Measurements from ENCODE around the gene BCL2A1.

Gene BCL2A1

DNA sequence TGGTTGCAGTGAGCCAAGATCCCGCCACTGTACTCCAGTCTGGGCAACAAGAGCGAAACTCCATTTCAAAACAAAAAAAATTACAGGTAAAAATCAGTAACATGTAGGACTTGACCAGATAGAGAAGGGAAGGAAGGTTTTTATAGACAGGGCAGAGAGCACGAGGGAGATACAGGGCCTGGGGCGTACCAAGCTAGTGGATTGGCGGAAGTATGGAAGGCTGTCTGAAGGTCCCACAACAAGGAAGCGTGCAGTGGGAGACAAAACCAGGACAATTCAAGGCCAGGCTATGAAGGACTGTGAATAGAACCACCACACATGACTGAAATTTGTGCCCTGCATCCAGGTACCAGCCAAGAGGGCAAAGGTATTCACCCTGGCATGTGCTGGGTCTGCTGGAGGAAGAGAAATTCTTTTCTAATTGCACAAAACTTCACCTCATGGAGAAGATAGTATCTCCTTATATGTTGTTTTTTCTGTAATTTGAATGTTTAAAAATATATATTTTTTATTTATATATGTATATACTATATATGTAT, 33.0 kb upstream of the BCL2A1 start:
- no peaks in the 10 kb centered on the region for H3K27me3 ChIP-seq (ENCODE audit: low read length)
- H3K27ac ChIP-seq (ENCODE audit: low read depth, low read length): no peak overlapping the region
- no peak overlapping the region for H3K4me2 ChIP-seq (ENCODE audit: low read depth, low read length, poor library complexity, severe bottlenecking)
- TF ChIP-seq, protein P1, sequence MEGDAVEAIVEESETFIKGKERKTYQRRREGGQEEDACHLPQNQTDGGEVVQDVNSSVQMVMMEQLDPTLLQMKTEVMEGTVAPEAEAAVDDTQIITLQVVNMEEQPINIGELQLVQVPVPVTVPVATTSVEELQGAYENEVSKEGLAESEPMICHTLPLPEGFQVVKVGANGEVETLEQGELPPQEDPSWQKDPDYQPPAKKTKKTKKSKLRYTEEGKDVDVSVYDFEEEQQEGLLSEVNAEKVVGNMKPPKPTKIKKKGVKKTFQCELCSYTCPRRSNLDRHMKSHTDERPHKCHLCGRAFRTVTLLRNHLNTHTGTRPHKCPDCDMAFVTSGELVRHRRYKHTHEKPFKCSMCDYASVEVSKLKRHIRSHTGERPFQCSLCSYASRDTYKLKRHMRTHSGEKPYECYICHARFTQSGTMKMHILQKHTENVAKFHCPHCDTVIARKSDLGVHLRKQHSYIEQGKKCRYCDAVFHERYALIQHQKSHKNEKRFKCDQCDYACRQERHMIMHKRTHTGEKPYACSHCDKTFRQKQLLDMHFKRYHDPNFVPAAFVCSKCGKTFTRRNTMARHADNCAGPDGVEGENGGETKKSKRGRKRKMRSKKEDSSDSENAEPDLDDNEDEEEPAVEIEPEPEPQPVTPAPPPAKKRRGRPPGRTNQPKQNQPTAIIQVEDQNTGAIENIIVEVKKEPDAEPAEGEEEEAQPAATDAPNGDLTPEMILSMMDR (IDR thresholded peaks at IDR 0.05; ENCODE audit: insufficient read depth, low read length, poor library complexity, severe bottlenecking): no peak
- TF ChIP-seq EZH2phosphoT487 (conservative IDR thresholded peaks at IDR 0.05; ENCODE audit: low read length): no peak
- no peak overlapping the region for H2AFZ ChIP-seq (ENCODE audit: low read depth, low read length, severe bottlenecking)
- H3K9ac ChIP-seq (ENCODE audit: low read length): no peak overlapping the region
- no peaks in the 10 kb centered on the region for H4K20me1 ChIP-seq (ENCODE audit: low read depth, low read length)
- no peak overlapping the region for H3K4me3 ChIP-seq (ENCODE audit: insufficient read depth, low read length, poor library complexity, severe bottlenecking)
- H3K36me3 ChIP-seq (ENCODE audit: low read length): no peaks in the 10 kb centered on the region
- H3K9me2 ChIP-seq (replicated peaks; ENCODE audit: insufficient read depth, low read length): no peaks in the 10 kb centered on the region
- no peaks in the 10 kb centered on the region for H3F3A ChIP-seq (ENCODE audit: insufficient read depth)
- no peaks in the 10 kb centered on the region for H3K9me3 ChIP-seq (ENCODE audit: insufficient read depth, low read length)
- no peaks in the 10 kb centered on the region for H3K79me2 ChIP-seq (ENCODE audit: insufficient read depth, low read length)

DNA sequence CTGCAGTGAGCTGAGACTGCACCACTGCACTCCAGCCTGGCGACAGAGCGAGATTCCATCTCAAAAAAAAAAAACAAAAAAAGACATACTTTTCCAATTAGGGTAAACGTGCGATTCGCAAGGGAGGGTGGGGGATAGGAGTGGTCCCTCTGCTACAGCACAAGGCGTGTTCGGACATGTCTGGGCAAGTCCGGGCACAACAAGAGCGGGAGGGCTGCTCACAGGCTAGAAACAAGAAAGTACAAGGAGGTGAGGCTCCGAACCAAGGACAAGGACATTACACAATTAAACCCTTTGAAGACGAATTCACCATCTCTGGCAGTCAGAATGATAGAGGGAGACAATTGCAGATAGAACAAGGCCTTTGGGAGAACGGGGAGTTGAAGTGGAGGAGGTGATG, 32.2 kb upstream of the BCL2A1 start:
- Histone ChIP-seq H3K9ac (ENCODE audit: low read length) (no peak overlapping the region), H3K27me3 (ENCODE audit: low read length) (no peaks in the 10 kb centered on the region), H4K20me1 (ENCODE audit: low read depth, low read length) (no peaks in the 10 kb centered on the region), H3K79me2 (ENCODE audit: insufficient read depth, low read length) (no peaks in the 10 kb centered on the region), H3K27ac (ENCODE audit: low read depth, low read length) (no peak overlapping the region), H2AFZ (ENCODE audit: low read depth, low read length, severe bottlenecking) (no peak overlapping the region), H3F3A (ENCODE audit: insufficient read depth) (no peaks in the 10 kb centered on the region), H3K9me3 (ENCODE audit: insufficient read depth, low read length) (no peaks in the 10 kb centered on the region), H3K36me3 (ENCODE audit: low read length) (no peaks in the 10 kb centered on the region), H3K4me2 (ENCODE audit: low read depth, low read length, poor library complexity, severe bottlenecking) (no peak overlapping the region), H3K9me2 (replicated peaks; ENCODE audit: insufficient read depth, low read length) (no peaks in the 10 kb centered on the region), H3K4me3 (ENCODE audit: insufficient read depth, low read length, poor library complexity, severe bottlenecking) (no peak overlapping the region)
- TF ChIP-seq EZH2phosphoT487 (conservative IDR thresholded peaks at IDR 0.05; ENCODE audit: low read length): no peak
- TF ChIP-seq, protein P1 (IDR thresholded peaks at IDR 0.05; ENCODE audit: insufficient read depth, low read length, poor library complexity, severe bottlenecking): no peak

DNA sequence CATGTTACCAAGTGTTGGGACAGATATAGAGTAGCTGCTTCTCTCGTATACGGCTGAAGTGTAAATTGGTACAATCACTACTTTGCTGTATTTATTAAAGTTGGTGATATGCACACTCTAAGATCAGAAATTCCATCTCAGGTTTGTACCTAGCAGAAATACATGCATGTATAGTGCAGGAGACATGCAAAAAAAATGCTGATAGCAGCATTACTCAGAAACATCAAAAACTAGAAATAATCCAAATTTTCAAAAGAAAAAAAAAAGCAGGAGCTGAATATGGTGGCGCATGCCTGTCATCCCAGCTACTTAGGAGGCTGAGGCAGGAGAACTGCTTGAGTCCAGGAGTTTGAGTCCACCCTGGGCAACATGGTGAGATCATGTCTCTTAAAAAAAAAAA, 31.3 kb upstream of the BCL2A1 start:
- Histone ChIP-seq H3K36me3 (ENCODE audit: low read length) (no peaks in the 10 kb centered on the region), H3K9me2 (replicated peaks; ENCODE audit: insufficient read depth, low read length) (no peaks in the 10 kb centered on the region), H3K4me3 (ENCODE audit: insufficient read depth, low read length, poor library complexity, severe bottlenecking) (no peak overlapping the region), H2AFZ (ENCODE audit: low read depth, low read length, severe bottlenecking) (no peak overlapping the region), H3K4me2 (ENCODE audit: low read depth, low read length, poor library complexity, severe bottlenecking) (no peak overlapping the region), H3K27ac (ENCODE audit: low read depth, low read length) (no peak overlapping the region), H3K9ac (ENCODE audit: low read length) (no peak overlapping the region), H3K27me3 (ENCODE audit: low read length) (no peaks in the 10 kb centered on the region), H3K79me2 (ENCODE audit: insufficient read depth, low read length) (no peaks in the 10 kb centered on the region), H3F3A (ENCODE audit: insufficient read depth) (no peaks in the 10 kb centered on the region), H3K9me3 (ENCODE audit: insufficient read depth, low read length) (no peaks in the 10 kb centered on the region), H4K20me1 (ENCODE audit: low read depth, low read length) (no peaks in the 10 kb centered on the region)
- no peak for TF ChIP-seq EZH2phosphoT487 (conservative IDR thresholded peaks at IDR 0.05; ENCODE audit: low read length)
- TF ChIP-seq, protein P1 (IDR thresholded peaks at IDR 0.05; ENCODE audit: insufficient read depth, low read length, poor library complexity, severe bottlenecking): no peak

Data from SU-DHL-6 (cell line).